IPS-18c (cell line): ENCODE data around the gene PRKRA.
"Not testable (repeated sequence)": the region's sequence is repeated elsewhere in the genome, so short reads cannot be mapped to it uniquely, and the experiment has no call there.

ENCODE experiments used
- H3K4me3 ChIP-seq: 2 replicates; pipeline ENCODE4 v1.7.0; 2013; ENCODE audit warnings: low read depth, mild to moderate bottlenecking, low read length, moderate library complexity; ENCODE audit not compliant: insufficient read depth
- H3K9me3 ChIP-seq: one replicate; pipeline ENCODE4 v1.6.1; 2013; ENCODE audit warnings: mild to moderate bottlenecking, low read length, moderate library complexity; ENCODE audit not compliant: control insufficient read depth, insufficient read depth

The PRKRA gene

DNA sequence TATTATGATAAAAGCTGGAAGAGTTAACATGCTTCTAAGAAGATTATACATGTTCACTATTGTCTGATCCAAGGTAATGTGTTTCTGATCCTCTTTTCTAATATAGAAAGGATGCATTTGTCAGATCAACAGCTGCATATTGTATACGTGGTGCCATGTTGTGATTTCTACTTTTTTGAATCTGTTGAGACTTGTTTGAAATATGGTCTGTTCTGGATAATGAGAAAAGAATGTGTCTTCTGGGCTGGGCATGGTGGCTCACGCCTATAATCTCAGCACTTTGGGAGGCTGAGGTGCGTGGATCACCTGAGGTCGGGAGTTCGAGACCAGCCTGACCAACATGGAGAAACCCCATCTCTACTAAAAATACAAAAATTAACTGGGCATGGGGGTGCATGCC, 27.2 kb downstream of the PRKRA start:
- H3K9me3 ChIP-seq, H3K4me3 ChIP-seq: not testable (repeated sequence)

DNA sequence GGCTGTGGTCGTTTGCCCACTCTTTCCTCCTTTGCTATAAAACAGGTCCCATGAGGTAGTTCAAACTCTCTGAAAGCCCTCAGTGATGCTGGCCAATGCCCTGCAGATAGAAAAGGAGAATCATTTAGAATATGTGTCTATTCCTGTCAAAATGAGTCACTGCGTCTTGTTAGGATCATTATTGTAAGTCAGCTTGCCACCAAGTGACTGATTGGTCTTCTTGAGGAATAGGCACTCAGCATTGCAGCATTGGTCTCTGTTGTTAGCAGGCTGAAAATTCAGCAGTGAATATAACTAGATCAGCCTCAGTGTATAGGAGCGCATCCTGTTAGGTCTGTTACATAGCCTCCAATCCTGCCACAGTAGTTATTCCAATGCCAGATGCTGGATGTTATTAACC, 28.9 kb downstream of the PRKRA start:
- Histone ChIP-seq H3K9me3 (no peaks in the 10 kb centered on the region), H3K4me3 (no peak overlapping the region)

DNA sequence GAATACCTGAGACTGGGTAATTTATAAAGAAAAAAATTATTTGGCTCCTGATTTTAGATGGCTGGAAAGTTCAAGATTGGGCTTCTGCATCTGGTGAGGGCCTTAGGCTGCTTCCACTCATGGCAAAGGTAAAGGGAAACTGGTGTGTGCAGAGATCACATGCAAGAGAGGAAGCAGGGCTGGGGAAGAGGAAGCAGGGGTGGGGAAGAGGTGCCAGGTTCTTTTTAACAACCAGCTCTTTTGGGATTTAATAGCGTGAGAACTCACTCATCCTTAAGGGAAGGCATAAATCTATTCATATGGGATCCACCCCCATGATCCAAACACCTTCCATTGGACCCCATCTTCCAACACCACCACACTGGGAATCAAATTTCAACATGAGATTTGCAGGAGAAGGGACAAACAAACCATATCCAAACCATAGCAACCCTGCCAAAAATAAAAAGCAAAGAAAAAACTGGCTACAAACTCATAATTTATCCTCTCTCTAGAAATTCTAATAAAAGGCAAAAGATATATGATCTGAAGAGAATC, 30.4 kb downstream of the PRKRA start:
- H3K4me3 ChIP-seq = no peak overlapping the region

DNA sequence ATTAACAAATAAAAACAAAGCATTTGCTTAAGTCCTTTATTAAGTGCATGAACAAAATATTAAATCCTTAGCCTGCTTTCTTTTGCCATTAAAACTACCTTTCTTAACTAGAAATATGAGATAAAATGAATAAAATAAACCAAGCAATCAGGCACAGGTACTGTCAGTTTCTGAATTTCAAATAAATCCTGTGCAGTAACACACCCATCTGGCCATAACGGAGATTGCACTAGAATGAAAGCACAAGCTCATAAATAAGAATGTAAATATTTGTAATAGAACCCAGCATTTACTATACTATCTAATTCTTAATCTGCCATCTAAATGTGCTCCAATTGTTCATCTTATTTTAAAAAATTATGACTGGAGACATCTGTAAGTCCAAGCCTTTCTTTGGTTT, 31.9 kb downstream of the PRKRA start:
- no peak overlapping the region for H3K4me3 ChIP-seq
- H3K9me3 ChIP-seq = no peaks in the 10 kb centered on the region

More for the DNA sequence above, 30.4 kb downstream of the PRKRA start:
- H3K9me3 ChIP-seq = no peaks in the 10 kb centered on the region

DNA sequence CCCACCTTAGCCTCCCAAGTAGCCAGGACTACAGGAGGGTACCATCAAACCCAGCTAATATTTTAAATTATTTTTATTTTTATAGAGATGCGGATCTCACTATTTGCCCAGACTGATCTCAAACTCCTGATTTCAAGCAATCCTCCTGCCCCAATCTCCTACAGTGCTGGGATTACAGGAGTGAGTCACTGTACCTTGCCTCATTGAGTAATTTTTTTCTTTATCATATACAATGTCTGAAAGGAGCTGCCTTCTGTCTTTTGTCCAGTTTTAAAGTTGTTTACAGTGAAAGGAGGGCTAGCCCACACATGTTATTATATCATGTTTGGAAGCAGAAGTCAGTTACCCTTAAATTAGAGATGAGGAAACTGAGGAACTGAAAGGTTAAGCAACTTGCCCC, 32.5 kb downstream of the PRKRA start:
- Histone ChIP-seq H3K4me3 (no peak overlapping the region), H3K9me3 (no peaks in the 10 kb centered on the region)

DNA sequence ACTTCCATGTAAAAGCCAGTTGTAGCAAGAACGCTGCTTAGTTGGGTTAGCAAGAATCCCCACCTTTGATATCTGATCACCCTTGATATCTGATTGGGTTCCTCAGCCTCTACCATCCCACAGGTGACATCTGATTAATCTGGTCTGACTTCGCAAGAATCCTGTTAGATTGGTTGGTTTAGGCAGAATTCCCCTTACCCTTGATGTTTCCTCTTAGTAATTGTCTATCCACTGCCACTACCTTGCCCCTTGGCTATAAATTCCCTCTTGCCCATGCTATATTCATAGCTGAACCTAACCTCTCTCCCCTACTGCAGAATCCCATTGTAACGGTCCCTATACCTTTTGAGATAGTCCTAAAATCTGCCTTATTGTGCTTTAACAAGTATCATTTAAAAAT, 33.1 kb downstream of the PRKRA start:
- Histone ChIP-seq H3K9me3 (no peaks in the 10 kb centered on the region), H3K4me3 (no peak overlapping the region)

DNA sequence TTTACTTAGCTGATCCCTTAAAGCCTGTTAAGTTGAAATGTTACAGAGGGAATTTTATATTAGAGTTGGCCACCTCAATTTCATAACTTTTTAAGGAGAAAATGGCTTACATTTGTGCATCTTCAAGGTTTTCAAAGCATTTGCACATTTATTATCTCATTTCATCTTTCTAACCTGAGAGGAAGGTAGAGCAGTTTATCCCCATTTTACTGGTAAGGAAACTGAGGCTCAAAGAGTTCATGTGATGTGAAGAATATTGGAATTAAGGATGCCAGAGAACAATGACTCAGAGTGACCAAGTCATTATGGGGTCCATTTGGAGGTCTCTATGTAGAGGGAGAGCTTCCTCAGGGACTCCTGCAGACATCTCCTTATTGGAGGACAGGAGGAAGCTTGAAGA, 35.0 kb downstream of the PRKRA start:
- H3K9me3 ChIP-seq = no peaks in the 10 kb centered on the region
- no peak overlapping the region for H3K4me3 ChIP-seq

DNA sequence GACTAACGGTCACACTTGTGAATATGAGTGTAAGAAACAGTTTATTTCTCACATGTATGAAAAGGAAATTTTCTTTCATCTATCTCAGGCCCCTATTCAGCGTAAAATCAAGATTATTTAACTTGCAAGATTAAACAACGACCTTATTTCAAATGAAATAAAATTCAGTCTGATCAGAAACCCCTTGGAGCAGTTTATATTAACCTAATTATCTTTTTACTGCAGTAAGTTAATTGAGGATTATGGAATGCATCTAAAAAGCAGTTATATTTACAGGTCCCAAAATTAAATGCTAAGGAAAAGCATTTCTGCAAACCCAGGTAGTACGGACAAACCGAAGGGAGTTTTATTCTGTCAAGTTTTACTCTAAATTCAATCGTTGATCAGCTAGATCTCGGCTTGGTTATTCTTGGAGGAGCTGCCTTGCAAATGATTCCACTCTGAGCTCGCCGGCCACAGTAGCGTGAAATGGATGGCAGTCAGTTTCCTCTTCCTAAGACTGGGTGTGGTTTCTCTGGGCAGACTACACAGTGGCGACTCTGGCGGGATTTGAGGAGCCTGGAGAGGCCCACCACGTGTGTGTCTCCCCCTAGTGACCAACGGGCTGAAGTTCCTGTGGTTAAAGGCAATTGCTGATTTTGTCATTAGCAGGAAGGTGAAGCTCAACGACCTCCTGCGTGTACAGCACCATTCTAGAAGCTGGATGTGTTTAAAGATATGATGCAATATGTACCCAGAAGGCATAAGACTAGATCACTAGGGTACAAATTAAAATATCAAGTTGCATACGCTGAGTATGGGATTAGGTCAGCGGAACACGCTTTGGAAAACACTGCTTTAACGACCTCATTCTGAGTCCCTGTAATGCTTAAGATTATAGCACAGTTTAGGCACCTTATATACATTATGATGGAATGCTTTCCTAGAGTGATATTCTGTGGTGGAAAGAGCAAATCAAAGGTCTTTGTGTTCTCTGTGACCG, 36.4 kb downstream of the PRKRA start:
- no peaks in the 10 kb centered on the region for H3K9me3 ChIP-seq
- peak overlapping the region; percentile 75 for H3K4me3 ChIP-seq

DNA sequence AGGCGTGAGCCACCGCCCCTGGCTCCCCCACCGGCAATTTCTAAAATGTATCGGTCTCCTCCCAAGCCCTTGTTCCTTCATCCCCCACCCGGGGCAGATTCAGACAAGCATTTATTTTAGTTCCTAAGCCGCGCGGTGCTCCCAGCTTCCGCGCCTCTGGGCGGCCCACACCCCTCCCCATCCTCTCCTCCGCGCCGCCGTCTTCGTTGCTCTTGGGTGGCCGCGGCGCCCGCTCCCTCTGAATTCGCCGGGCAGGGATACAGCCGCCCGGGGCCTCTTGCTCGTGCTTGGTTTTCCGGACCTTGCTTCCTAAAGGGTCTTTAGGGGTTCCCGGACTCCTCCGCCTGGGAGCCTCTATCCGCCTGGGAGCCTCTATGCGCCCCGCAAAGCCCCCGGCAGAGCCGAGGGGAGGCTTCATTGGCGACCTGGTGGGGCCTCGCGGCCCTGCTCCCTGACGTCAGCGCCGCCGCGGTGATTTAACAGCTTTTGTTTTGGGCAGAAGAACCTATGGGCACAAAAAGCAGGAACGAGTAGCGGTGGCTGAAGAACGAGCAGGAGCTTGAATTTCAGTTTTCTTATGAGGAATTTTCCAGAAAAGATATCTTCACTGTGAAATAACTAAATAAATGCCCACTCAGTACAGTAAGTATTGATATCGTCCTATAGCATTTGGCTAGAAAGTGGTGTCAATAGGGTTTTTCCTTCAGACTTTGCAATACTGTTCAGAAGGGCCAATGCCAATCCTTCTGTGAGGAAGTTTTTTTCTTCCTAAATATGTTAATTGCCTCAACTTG, 37.3 kb downstream of the PRKRA start:
- peak overlapping the region; percentile 75 for H3K4me3 ChIP-seq

DNA sequence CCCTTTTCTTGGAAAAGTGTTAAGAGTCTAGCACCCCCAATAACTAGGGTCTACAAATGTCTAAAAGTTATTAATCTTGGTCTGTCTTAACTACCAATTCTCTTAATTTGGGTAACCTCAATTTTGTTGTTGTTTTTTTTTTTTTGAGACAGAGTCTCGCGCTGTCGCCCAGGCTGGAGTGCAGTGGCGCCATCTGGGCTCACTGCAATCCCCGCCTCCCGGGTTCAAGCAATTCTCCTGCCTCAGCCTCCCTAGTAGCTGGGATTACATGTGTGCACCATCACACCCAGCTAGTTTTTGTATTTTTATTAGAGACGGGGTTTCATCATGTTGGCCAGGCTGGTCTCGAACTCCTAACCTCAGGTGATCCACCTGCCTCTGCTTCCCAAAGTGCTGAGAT, 38.5 kb downstream of the PRKRA start:
- H3K9me3 ChIP-seq, H3K4me3 ChIP-seq: not testable (repeated sequence)

More for the DNA sequence above, 37.3 kb downstream of the PRKRA start:
- H3K9me3 ChIP-seq = no peaks in the 10 kb centered on the region

DNA sequence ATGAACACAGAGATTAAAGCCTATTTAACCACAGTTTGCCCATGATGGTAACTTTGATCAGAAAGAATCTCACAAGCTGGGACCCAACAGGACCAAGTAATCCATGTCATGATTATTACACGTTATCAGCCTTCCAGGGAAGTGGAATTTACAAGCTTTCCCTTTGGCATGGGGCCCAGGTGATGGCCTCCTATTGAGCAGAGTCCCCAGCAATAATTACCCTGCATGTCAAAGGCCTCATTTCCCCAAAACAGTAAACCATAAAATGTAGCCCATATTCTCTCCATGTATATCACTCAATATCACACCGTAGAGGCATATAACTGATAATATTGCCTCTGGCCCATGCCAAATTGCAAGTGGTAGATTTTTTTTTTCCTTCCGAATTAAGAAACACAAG, 38.9 kb downstream of the PRKRA start:
- no peaks in the 10 kb centered on the region for H3K9me3 ChIP-seq
- H3K4me3 ChIP-seq = no peak overlapping the region

DNA sequence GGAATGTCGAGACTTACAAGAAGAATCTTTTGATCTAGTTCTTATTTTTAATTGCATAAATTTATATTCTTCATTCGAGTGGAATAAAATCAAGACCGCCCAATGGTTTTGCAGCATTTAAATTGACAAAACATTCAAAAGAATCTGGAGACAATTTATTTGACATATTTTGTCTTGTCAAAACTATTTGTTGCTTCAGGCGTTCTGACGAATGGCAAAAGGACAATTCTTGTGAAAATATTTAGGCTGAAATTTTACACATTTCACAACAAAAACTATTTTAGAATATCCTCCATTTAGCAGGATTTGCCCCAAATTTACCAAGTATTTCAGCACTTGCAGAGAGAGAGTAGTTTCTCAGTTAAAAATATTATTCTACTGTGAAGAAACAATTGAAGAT, 41.7 kb downstream of the PRKRA start:
- Histone ChIP-seq H3K9me3 (no peaks in the 10 kb centered on the region), H3K4me3 (no peak overlapping the region)

DNA sequence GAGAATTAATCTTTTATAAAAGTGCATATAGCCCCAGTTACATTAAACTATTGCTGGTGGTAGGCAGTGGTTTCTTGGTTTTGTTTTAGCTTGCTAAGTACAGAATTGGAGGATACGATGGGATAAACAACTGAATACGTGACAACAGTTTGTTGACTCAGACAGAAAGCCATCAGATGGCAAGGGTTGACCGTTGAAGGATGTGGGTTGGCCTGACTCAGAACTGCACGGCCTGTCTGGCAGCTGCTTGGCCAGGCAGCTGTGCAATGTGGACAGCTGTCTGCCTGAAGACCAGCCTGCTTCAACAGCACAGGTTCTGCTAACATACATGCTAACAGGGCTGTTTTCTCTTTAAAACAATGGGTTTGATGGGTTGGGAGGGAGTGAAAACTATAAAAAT, 46.6 kb downstream of the PRKRA start:
- Histone ChIP-seq H3K4me3 (no peak overlapping the region), H3K9me3 (no peaks in the 10 kb centered on the region)

DNA sequence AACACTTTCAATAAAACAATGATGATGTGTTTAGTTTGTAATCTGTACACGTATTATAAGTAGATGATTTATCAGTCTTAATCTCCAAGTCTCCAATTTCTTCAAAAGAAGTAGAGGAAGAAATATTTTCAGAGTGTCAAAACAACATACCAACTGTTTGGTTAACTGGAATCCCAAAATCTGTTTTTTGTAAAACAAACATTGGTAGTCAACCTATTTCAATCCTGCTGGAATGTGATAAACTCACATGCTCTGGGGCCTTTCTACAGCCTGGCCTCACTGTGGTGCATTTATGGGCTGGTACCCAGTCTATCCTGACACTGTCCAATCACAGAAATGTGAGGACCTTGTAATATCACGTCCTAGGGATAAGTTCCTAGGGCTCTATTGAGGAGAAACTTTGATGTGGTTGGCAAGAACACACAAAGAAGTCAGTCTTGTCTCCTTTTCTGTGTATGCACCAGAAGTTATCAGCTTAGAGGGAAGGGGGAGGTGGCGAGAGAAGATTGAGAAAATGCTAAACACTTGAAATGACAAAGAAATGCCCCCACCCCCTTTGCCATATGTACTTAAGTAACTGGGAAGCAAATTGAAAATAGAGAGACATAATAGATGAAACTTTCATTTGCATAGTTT, 47.2 kb downstream of the PRKRA start:
- Histone ChIP-seq H3K4me3 (no peak overlapping the region), H3K9me3 (no peaks in the 10 kb centered on the region)

DNA sequence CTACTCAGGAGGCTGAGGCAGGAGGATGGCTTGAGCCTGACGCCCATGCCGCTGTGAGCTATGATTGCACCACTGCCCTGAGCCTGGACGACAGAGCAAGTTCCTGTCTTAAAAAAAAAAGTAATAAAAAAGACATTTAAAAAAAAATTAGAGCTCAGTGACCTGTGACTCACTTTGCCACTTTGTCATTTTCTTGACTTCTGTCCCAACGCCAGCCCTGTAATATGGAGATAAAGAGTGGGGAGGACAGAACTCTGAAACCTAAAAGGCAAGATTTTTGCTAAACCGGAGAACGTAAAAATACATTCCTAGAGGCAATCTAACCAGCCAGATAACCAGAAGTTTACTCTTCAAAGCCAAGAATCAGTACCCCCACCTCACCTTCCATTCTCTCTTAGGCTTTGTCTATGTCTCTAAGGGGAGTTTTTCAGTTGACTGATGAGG, 49.0 kb downstream of the PRKRA start:
- Histone ChIP-seq H3K4me3 (no peak overlapping the region), H3K9me3 (no peaks in the 10 kb centered on the region)

DNA sequence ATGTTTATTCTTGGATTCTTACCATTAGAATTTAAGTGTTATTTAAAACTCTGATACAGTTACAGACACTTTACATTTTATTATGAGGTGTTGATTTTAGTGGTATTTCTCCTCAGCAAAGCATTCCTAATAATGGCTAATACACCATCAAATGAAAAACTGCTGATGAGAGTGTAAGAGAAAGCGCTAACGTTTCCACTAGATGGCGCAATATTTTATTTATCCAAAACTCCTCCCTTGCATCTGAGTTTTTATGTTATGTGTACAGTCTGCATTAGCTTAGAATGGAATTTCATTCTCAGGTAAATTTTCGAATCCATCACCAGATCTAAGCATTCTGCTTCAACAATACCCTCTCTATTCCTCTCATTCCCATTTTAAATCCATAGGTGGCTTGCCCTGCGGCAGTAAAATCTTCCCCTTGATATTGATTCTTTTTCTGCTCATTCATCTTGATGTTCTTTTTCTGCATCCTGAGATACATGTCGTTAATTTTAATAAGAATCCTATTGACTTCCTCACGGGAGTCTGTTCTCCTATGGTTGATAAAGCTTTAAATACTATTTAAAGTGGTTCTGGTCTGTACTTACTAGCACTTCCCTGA, 53.9 kb downstream of the PRKRA start:
- Histone ChIP-seq H3K4me3 (no peak overlapping the region), H3K9me3 (no peaks in the 10 kb centered on the region)

DNA sequence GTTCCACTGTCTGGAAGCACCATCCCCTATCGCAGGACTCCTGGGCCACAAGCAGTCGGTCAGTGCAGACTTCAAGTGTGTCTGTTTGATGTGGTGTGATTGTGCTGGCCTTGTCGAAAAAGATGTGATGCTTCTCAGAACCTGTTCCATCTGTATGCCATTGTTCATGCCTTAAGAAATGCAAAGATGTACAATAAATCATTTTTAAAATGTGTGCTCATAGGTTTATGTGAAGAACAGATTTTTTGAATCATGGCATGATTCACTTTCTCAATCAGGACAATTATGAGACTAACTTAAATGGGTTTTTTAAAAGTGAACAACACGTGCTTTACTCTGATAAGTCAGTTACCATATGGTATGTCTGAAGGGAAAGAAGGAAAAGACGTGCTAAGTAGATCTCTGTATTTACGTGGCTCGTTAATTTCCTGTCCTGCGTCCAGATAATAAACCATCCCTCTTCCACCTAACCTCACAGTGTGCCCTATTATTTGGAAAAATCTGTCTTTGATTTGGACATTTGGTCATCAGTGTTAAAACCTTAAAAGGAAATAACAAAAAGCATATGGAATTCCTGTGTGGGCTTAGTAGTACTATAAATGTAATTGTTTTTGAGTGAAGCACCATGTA, 54.9 kb downstream of the PRKRA start:
- Histone ChIP-seq H3K4me3 (no peak overlapping the region), H3K9me3 (no peaks in the 10 kb centered on the region)
